Astrocyte (in vitro differentiated cells and primary cell): ENCODE data around the gene ARGFX.

Experiments
- CTCF ChIP-seq: IDR thresholded peaks from 2 replicates; pipeline ENCODE4 v1.5.1; 2011; ENCODE audit warnings: low read depth, mild to moderate bottlenecking, inconsistent platforms, low read length, moderate library complexity; ENCODE audit not compliant: insufficient read depth
- EZH2 ChIP-seq: IDR thresholded peaks from 2 replicates; pipeline ENCODE4 v1.6.1; 2012; ENCODE audit warnings: mild to moderate bottlenecking, low read length, inconsistent platforms; ENCODE audit not compliant: insufficient read depth

- TF ChIP-seq CTCF: no peak
- TF ChIP-seq EZH2: no peak
Observed at GRCh38 chr3:121604759-121605158, 37.0 kb downstream of the ARGFX start.
